Liver (tissue), 9 donors: ENCODE data around the gene HCK. TPM values are rescaled to one million over a fixed set of nuclear protein-coding genes. Genes with fewer than 3 reads are reported as not detected.

Experiments used
- DNase-seq: peaks from one replicate; pipeline ENCODE4 v3.0.0-alpha.2; 2017; ENCODE audit warnings: low spot score
- H3K27ac ChIP-seq, 2 donors: one replicate each; pipeline ENCODE4 v1.7.0; 2013; ENCODE audit warnings: inconsistent platforms in 2 of 2, low read length in 2 of 2, control low read depth in 1 of 2, low read depth in 1 of 2, mild to moderate bottlenecking in 1 of 2
- H3K27me3 ChIP-seq, 4 donors: one replicate each; pipeline versions ENCODE4 v1.6.1 to v1.7.0; 2013; ENCODE audit warnings: low read length in 3 of 4, inconsistent platforms in 1 of 4, mild to moderate bottlenecking in 1 of 4, moderate library complexity in 1 of 4; ENCODE audit not compliant: control insufficient read depth in 4 of 4, insufficient read depth in 4 of 4
- H3K36me3 ChIP-seq, 4 donors: one replicate each; pipeline versions ENCODE4 v1.6.1 to v1.7.0; 2013; ENCODE audit warnings: low read length in 3 of 4, mild to moderate bottlenecking in 3 of 4, low read depth in 1 of 4, moderate library complexity in 1 of 4; ENCODE audit not compliant: control insufficient read depth in 4 of 4, insufficient read depth in 3 of 4
- H3K4me1 ChIP-seq, 4 donors: one replicate each; pipeline versions ENCODE4 v1.6.1 to v1.7.0; 2013; ENCODE audit warnings: low read length in 3 of 4, mild to moderate bottlenecking in 3 of 4, moderate library complexity in 1 of 4; ENCODE audit not compliant: control insufficient read depth in 4 of 4, insufficient read depth in 4 of 4
- H3K4me3 ChIP-seq, 3 donors: one replicate each; pipeline versions ENCODE4 v1.6.1 to v1.7.0; 2013; ENCODE audit warnings: low read length in 3 of 3, control low read depth in 1 of 3, low read depth in 1 of 3, mild to moderate bottlenecking in 1 of 3
- H3K9ac ChIP-seq, 2 donors: one replicate each; pipeline ENCODE4 v1.7.0; 2013; ENCODE audit warnings: low read length in 2 of 2, mild to moderate bottlenecking in 2 of 2, moderate library complexity in 2 of 2, control low read depth in 1 of 2, low read depth in 1 of 2
- H3K9me3 ChIP-seq, 4 donors: one replicate each; pipeline versions ENCODE4 v1.6.1 to v1.7.0; 2013; ENCODE audit warnings: low read length in 3 of 4; ENCODE audit not compliant: control insufficient read depth in 4 of 4
- EGR1 ChIP-seq, 2 donors: IDR thresholded peaks; 2 replicates each; pipeline ENCODE4 v1.6.1; 2016 to 2018; ENCODE audit warnings: antibody characterized with exemption in 2 of 2, low read depth in 2 of 2
- FOXA1 ChIP-seq: IDR thresholded peaks from 2 replicates; pipeline ENCODE4 v1.6.1; 2016; ENCODE audit warnings: antibody characterized with exemption
- GABPA ChIP-seq, 2 donors: IDR thresholded peaks in 1 of 2; conservative IDR thresholded peaks in 1 of 2; 2 replicates each; pipeline ENCODE4 v1.6.1; 2016; ENCODE audit warnings: antibody characterized with exemption in 2 of 2, mild to moderate bottlenecking in 1 of 2, moderate library complexity in 1 of 2
- HNF4A ChIP-seq, 2 donors: conservative IDR thresholded peaks; 2 replicates each; pipeline ENCODE4 v1.6.1; 2016; ENCODE audit warnings: antibody characterized with exemption in 2 of 2, mild to moderate bottlenecking in 2 of 2
- JUND ChIP-seq, 2 donors: IDR thresholded peaks; 2 replicates each; pipeline ENCODE4 v1.6.1; 2016; ENCODE audit warnings: antibody characterized with exemption in 2 of 2
- NR2F2 ChIP-seq: IDR thresholded peaks from 2 replicates; pipeline ENCODE4 v1.6.1; 2016; ENCODE audit warnings: antibody characterized with exemption
- RAD21 ChIP-seq, 2 donors: IDR thresholded peaks; 2 replicates each; pipeline ENCODE4 v1.6.1; 2016; ENCODE audit warnings: antibody characterized with exemption in 2 of 2, mild to moderate bottlenecking in 2 of 2
- SP1 ChIP-seq: IDR thresholded peaks from 2 replicates; pipeline ENCODE4 v1.6.1; 2018; ENCODE audit warnings: antibody characterized with exemption, mild to moderate bottlenecking
- TAF1 ChIP-seq: conservative IDR thresholded peaks from 2 replicates; pipeline ENCODE4 v1.6.1; 2016; ENCODE audit warnings: antibody characterized with exemption, mild to moderate bottlenecking
- WGBS: extraction: QIAGEN DNeasy Blood & Tissue Kit; methylation state at CpG from one replicate; pipeline ENCODE4 v1.1.7; 2013; 5-methylcytosine and 5-hydroxymethylcytosine counted together
- polyA plus RNA-seq, 2 donors: library from polyadenylated mRNA; stranded (reverse) in 1 of 2; unstranded in 1 of 2; fragments of 200-250 nt in 1 of 2; fragments of >200 nt in 1 of 2; fragmentation: Nextera tagmentation in 1 of 2; extraction: Ambion mirVana in 1 of 2; gene quantifications; one replicate each; pipeline versions ENCODE4 v1.2.1 to v1.2.3, GENCODE V29; 2013 to 2015
- total RNA-seq, 2 donors: library from RNA; depleted of rRNA; stranded (reverse); fragments of >200 nt; gene quantifications; one replicate each; pipeline ENCODE4 v1.2.3, GENCODE V29; 2014
- TF ChIP-seq, protein P1 (sequence below): fragments of 150-350 bp; IDR thresholded peaks from 2 replicates; pipeline ENCODE4 v1.5.1; 2017; ENCODE audit warnings: improper control_type of control experiment, low read depth, low read length; ENCODE audit not compliant: missing input control
- TF ChIP-seq, protein P2 (sequence below): IDR thresholded peaks from 2 replicates; pipeline ENCODE4 v1.6.1; 2016; ENCODE audit warnings: antibody characterized with exemption, mild to moderate bottlenecking
- donor health status: healthy.
- donor health status: healthy.
- donor health status: healthy.
- donor health status: healthy.
- donor health status: healthy.

The HCK gene
- total and polyA plus RNA-seq, 4 donors, result 1.8 to 20.6 (median 10.2) TPM

DNA sequence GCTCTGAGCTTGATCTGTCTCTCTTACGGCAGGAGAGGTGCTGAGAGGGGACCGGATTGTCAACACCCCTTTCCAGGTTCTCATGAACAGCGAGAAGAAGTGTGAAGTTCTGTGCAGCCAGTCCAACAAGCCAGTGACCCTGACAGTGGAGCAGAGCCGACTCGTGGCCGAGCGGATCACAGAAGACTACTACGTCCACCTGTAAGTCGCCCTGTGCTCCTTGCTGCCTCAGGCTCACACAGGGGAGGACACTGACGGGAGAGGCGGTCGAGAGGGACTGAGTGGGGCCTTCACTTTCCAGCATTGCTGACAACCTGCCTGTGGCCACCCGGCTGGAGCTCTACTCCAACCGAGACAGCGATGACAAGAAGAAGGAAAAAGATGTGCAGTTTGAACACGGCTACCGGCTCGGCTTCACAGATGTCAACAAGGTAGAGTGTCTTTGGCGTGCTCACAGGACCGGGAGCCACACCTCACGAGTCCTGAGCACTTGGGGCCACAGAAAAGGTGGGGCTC is 89.5 kb downstream of the HCK start:
- Histone ChIP-seq H3K27ac (no peak overlapping the region), H3K4me3 (no peak overlapping the region), H3K9ac (no peak overlapping the region), H3K4me1 (no peaks in the 10 kb centered on the region), H3K36me3 (peaks cover 27 to 88% (median 71%) of the 10 kb centered on the region in 4 donors), H3K27me3 (no peaks in the 10 kb centered on the region), H3K9me3 (no peaks in the 10 kb centered on the region)
- TF ChIP-seq TAF1, result no peak
- WGBS, result 97% methylated on average over 21 of the region's 21 CpGs
- DNase-seq, result no peak

DNA sequence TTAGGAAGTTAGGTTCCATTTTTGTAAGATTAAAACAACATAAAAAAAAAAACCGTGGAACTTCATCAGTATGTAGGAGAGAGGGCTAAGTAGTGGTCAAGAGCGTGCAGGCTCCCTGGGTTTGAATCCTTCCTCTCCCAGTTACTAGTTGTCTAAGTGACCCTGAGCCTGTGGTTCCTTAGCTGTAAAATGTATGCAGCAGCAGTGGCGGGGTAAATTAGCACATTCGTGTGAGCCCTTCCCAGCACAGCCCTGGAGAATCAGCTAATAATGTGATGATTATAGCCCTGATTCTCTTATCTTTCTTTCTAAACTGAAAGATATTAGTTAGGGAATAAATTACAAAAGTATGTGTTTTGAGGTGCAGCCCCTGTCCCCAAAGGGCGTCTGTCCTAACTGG is 90.0 kb downstream of the HCK start:
- Histone ChIP-seq H3K27ac (no peak overlapping the region), H3K9me3 (no peaks in the 10 kb centered on the region), H3K4me3 (no peak overlapping the region), H3K9ac (no peak overlapping the region), H3K27me3 (no peaks in the 10 kb centered on the region), H3K36me3 (peaks cover 23 to 87% (median 69%) of the 10 kb centered on the region in 4 donors), H3K4me1 (no peaks in the 10 kb centered on the region)
- no peak for DNase-seq
- no peak for TF ChIP-seq FOXA1
- TF ChIP-seq, protein P1, sequence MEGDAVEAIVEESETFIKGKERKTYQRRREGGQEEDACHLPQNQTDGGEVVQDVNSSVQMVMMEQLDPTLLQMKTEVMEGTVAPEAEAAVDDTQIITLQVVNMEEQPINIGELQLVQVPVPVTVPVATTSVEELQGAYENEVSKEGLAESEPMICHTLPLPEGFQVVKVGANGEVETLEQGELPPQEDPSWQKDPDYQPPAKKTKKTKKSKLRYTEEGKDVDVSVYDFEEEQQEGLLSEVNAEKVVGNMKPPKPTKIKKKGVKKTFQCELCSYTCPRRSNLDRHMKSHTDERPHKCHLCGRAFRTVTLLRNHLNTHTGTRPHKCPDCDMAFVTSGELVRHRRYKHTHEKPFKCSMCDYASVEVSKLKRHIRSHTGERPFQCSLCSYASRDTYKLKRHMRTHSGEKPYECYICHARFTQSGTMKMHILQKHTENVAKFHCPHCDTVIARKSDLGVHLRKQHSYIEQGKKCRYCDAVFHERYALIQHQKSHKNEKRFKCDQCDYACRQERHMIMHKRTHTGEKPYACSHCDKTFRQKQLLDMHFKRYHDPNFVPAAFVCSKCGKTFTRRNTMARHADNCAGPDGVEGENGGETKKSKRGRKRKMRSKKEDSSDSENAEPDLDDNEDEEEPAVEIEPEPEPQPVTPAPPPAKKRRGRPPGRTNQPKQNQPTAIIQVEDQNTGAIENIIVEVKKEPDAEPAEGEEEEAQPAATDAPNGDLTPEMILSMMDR, result no peak
- TF ChIP-seq HNF4A (conservative IDR thresholded peaks at IDR 0.05), result no peak
- TF ChIP-seq EGR1 (IDR thresholded peaks at IDR 0.05; ENCODE audit: low read depth in 2 of 2), result no peak
- TF ChIP-seq, protein P2, sequence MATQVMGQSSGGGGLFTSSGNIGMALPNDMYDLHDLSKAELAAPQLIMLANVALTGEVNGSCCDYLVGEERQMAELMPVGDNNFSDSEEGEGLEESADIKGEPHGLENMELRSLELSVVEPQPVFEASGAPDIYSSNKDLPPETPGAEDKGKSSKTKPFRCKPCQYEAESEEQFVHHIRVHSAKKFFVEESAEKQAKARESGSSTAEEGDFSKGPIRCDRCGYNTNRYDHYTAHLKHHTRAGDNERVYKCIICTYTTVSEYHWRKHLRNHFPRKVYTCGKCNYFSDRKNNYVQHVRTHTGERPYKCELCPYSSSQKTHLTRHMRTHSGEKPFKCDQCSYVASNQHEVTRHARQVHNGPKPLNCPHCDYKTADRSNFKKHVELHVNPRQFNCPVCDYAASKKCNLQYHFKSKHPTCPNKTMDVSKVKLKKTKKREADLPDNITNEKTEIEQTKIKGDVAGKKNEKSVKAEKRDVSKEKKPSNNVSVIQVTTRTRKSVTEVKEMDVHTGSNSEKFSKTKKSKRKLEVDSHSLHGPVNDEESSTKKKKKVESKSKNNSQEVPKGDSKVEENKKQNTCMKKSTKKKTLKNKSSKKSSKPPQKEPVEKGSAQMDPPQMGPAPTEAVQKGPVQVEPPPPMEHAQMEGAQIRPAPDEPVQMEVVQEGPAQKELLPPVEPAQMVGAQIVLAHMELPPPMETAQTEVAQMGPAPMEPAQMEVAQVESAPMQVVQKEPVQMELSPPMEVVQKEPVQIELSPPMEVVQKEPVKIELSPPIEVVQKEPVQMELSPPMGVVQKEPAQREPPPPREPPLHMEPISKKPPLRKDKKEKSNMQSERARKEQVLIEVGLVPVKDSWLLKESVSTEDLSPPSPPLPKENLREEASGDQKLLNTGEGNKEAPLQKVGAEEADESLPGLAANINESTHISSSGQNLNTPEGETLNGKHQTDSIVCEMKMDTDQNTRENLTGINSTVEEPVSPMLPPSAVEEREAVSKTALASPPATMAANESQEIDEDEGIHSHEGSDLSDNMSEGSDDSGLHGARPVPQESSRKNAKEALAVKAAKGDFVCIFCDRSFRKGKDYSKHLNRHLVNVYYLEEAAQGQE, result no peak
- no peak for TF ChIP-seq RAD21 (IDR thresholded peaks at IDR 0.05)
- no peak for TF ChIP-seq NR2F2
- no peak for TF ChIP-seq SP1
- TF ChIP-seq GABPA (IDR thresholded peaks at IDR 0.05 in 1 of 2, conservative IDR thresholded peaks at IDR 0.05 in 1 of 2), result no peak
- WGBS, result 95% methylated on average over 5 of the region's 5 CpGs

DNA sequence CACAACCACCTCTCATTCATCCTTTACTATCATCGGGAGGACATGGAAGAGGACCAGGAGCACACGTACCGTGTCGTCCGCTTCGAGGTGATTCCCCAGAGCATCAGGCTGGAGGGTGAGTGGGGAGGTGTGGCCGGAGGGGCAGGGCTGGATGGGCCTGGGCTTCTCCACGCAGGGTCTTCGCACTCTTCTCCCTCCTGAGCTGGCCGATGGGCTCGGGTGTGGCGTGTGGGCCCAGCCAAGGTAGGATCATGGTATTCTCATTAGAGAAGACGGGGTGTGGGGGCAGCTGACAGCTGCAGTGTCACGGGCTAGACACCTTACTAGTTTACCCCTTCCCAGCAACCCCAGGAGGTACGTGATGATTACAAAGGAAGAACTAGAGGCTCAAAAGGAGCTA is 90.9 kb downstream of the HCK start:
- H3K9me3 ChIP-seq, result no peaks in the 10 kb centered on the region
- H3K27ac ChIP-seq, result no peak overlapping the region
- no peaks in the 10 kb centered on the region for H3K27me3 ChIP-seq
- TF ChIP-seq, protein P1, result no peak
- TF ChIP-seq NR2F2 (no peak), JUND (IDR thresholded peaks at IDR 0.05) (no peak), HNF4A (conservative IDR thresholded peaks at IDR 0.05) (no peak)
- TF ChIP-seq, protein P2, result no peak
- 98% methylated on average over 15 of the region's 15 CpGs for WGBS
- DNase-seq, result no peak
- H3K4me1 ChIP-seq, result no peaks in the 10 kb centered on the region
- peaks cover 23 to 86% (median 63%) of the 10 kb centered on the region in 4 donors for H3K36me3 ChIP-seq
- no peak overlapping the region for H3K4me3 ChIP-seq
- no peak overlapping the region for H3K9ac ChIP-seq
